ENCODE results near the gene DSC2.

DSC2 gene

DNA sequence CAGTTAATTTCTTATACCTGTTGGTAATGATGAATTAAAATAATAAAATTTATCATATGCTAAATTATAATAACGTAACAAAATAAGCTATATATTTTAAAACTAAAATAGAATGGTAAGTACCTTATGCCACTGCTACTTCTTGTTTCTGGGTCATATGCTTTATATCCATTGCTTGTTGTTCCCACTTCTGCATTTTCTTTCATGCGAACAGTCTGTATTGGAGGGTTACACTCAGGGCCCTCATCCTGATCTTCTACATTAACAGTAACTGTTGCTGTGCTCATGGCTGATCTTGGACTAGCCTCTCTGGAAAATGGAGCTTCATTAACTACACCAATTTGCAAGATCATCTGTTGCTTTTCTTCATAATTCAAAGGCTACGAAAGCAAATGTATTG is 22.2 kb downstream of the DSC2 start:
- no peak overlapping the region for H2AFZ ChIP-seq (ENCODE audit: low read depth, low read length)
- H3K36me3 ChIP-seq (ENCODE audit: insufficient read depth, low read length): peaks cover 5% of the 10 kb centered on the region
- H3K4me3 ChIP-seq (ENCODE audit: low read length): no peak overlapping the region
- H3K4me1 ChIP-seq (ENCODE audit: insufficient read depth, low read length): peaks cover 4% of the 10 kb centered on the region
- no peaks in the 10 kb centered on the region for H3K9me3 ChIP-seq (ENCODE audit: low read length)
- no peaks in the 10 kb centered on the region for H3K27me3 ChIP-seq (ENCODE audit: insufficient read depth, low read length)

DNA sequence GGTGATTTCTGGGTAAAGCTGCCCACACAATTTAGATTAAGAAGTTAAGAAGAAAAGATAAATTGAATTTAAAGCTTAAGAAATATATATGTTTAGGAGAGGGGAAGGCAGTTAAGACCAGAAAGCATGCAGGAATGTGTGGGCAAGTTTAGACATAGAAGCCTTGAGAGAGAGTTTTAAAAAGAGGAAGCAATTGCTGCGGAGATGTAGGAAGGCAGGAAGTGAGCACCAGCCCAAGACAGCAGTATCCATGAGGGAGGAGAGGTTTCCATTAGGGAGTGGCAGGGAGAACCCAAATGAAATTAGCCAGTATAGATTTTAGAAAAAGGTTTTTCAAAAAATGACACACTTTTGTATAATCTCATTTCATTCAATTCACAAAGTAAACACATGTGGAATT is 24.3 kb downstream of the DSC2 start:
- Histone ChIP-seq H3K36me3 (ENCODE audit: insufficient read depth, low read length) (peaks cover 5% of the 10 kb centered on the region), H3K4me1 (ENCODE audit: insufficient read depth, low read length) (peaks cover 4% of the 10 kb centered on the region)

DNA sequence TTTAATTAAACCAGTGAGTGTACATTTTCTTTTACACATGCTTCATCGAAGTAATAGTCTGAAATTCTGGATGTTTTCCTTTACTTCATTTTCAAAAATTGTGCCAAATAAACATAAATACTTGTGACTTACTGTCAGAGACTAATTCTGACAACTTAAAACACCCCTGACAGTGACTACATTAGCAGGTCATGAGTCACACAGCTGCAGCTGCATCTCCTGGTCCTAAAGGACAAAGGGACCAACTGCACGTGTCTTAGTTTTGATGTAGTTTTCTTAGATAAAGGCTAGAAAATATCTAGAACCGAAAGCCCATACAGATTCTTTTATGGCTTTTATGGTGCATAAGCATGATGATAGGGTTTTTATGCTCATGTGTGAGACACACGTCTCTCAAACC is 30.0 kb downstream of the DSC2 start:
- H3K4me3 ChIP-seq (ENCODE audit: low read length): no peak overlapping the region
- H3K9me3 ChIP-seq (ENCODE audit: low read length): no peaks in the 10 kb centered on the region
- no peak overlapping the region for H2AFZ ChIP-seq (ENCODE audit: low read depth, low read length)
- H3K27me3 ChIP-seq (ENCODE audit: insufficient read depth, low read length): no peaks in the 10 kb centered on the region
- H3K36me3 ChIP-seq (ENCODE audit: insufficient read depth, low read length): peaks cover 3% of the 10 kb centered on the region
- peaks cover 2% of the 10 kb centered on the region for H3K4me1 ChIP-seq (ENCODE audit: insufficient read depth, low read length)

More for the DNA sequence above, 24.3 kb downstream of the DSC2 start:
- Histone ChIP-seq H3K27me3 (ENCODE audit: insufficient read depth, low read length) (no peaks in the 10 kb centered on the region), H3K4me3 (ENCODE audit: low read length) (no peak overlapping the region), H3K9me3 (ENCODE audit: low read length) (no peaks in the 10 kb centered on the region), H2AFZ (ENCODE audit: low read depth, low read length) (no peak overlapping the region)

DNA sequence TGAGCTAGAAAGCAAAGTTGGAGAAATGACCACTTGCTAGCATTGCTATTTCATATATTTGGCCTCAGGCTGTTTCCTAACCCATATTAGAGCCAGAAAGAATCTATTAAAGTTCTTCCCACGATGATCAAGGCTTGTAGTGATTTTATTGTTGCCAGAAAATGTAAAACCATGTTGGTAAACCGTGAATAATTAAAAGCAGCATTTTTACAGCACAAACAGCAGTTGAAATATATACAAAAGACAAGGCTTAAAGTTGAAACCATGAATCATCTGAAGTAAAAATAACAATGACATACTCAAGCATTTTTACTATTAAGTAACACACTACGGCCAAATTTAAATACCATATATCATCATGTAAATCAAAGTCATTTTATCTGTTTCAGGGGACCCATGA is 32.0 kb downstream of the DSC2 start:
- no peak overlapping the region for H3K4me3 ChIP-seq (ENCODE audit: low read length)
- H3K9me3 ChIP-seq (ENCODE audit: low read length): no peaks in the 10 kb centered on the region
- no peak overlapping the region for H2AFZ ChIP-seq (ENCODE audit: low read depth, low read length)
- peaks cover 11% of the 10 kb centered on the region for H3K4me1 ChIP-seq (ENCODE audit: insufficient read depth, low read length)
- peaks cover 3% of the 10 kb centered on the region for H3K36me3 ChIP-seq (ENCODE audit: insufficient read depth, low read length)
- no peaks in the 10 kb centered on the region for H3K27me3 ChIP-seq (ENCODE audit: insufficient read depth, low read length)

DNA sequence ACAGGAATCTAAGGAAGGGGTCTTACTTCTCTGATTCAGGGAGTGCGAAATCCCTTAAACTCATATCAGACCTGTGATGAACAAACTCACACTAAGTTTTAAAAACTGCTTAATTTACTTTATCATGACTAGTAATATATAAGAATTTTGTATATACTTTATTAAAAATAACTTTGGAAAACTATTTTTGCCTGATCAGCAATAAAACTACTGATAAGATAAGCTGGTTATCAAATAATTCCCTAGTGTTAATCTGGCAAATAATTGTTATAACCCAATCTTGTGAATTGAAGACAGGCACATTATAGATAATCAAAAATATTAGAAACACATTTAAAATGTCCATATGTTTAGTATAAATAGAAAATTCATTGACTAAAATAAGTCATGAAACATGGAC is 36.0 kb downstream of the DSC2 start:
- no peak overlapping the region for H3K4me3 ChIP-seq (ENCODE audit: low read length)
- no peaks in the 10 kb centered on the region for H3K27me3 ChIP-seq (ENCODE audit: insufficient read depth, low read length)
- H3K36me3 ChIP-seq (ENCODE audit: insufficient read depth, low read length): peaks cover 3% of the 10 kb centered on the region
- H3K4me1 ChIP-seq (ENCODE audit: insufficient read depth, low read length): peaks cover 16% of the 10 kb centered on the region
- H3K9me3 ChIP-seq (ENCODE audit: low read length): no peaks in the 10 kb centered on the region
- no peak overlapping the region for H2AFZ ChIP-seq (ENCODE audit: low read depth, low read length)

DNA sequence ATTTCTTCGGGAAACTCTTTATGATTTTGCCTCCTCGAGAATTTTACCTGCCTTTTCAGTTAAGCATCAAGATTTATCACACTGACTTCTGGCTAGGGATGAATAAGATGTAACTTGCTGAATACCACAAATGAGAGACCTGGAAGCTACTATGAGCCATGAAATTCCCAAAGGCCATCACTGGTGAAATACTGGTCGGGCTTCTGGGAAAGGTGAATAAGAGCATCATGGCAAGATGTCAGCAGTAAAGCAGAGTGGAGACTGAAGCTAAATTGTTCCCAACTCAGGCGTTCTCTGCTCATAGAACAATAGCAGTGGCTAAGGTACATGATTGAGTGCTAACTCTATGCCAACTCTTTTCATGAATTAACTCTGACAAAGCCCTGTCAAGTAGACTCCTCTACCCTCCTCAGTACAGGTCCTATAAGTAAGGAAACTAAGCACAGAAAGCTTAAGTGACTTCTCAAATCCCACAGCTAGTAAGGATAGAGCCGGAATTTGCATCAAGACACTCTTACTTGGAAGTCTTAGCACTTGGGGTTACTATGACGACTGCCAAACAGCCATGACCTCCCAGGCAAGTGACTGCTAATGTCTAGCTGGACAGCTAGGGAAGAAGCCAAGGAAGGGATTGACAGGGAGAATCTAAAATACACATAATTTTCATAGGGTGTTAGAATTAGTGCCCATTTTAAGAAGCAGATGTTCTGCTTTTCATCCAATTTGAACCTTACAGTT is 37.0 kb downstream of the DSC2 start:
- Histone ChIP-seq H3K27me3 (ENCODE audit: insufficient read depth, low read length) (no peaks in the 10 kb centered on the region), H3K4me3 (ENCODE audit: low read length) (no peak overlapping the region), H2AFZ (ENCODE audit: low read depth, low read length) (no peak overlapping the region), H3K4me1 (ENCODE audit: insufficient read depth, low read length) (peaks cover 16% of the 10 kb centered on the region), H3K36me3 (ENCODE audit: insufficient read depth, low read length) (no peaks in the 10 kb centered on the region), H3K9me3 (ENCODE audit: low read length) (no peaks in the 10 kb centered on the region)

DNA sequence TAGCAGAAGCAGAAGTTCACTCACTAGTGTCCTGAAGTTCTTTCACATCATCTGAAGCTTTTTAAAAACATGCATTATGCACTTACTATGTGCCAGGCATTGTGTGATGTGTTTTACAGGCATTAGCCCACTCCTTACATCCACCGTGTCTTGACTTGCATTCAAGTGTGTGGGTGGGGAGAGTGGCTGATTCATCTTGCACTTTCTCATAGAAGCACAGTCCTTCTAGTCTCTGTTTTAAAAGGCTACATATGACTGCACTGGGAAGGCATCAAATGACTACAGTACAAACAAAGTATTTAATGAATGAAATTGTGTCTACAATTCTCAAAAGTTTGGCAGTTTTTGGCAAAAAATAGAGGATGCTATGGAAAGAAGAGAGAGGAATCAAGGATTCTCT is 38.1 kb downstream of the DSC2 start:
- Histone ChIP-seq H3K9me3 (ENCODE audit: low read length) (no peaks in the 10 kb centered on the region), H3K27me3 (ENCODE audit: insufficient read depth, low read length) (no peaks in the 10 kb centered on the region), H3K4me3 (ENCODE audit: low read length) (no peak overlapping the region), H2AFZ (ENCODE audit: low read depth, low read length) (no peak overlapping the region), H3K36me3 (ENCODE audit: insufficient read depth, low read length) (no peaks in the 10 kb centered on the region), H3K4me1 (ENCODE audit: insufficient read depth, low read length) (peaks cover 16% of the 10 kb centered on the region)

DNA sequence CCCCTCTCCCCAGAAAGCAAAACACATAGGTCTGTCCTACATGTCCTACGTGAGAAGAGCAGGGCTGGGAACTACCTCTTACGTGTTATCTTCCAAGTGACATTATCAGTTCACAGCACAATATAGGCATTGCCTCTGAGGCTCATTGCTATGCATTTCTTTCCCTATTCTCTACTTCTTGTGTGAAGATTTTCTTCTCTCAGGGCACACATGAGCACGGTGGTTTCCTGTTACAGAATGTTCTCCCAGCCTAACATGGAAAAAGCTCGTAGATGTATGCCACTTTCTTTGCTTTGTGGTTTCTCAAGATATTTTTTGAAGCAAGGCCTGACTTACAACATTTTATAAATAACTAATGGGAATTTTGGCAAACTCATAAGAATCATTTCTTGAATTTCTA is 40.3 kb downstream of the DSC2 start:
- Histone ChIP-seq H3K4me3 (ENCODE audit: low read length) (no peak overlapping the region), H3K4me1 (ENCODE audit: insufficient read depth, low read length) (peaks cover 15% of the 10 kb centered on the region), H3K27me3 (ENCODE audit: insufficient read depth, low read length) (no peaks in the 10 kb centered on the region), H3K36me3 (ENCODE audit: insufficient read depth, low read length) (no peaks in the 10 kb centered on the region), H2AFZ (ENCODE audit: low read depth, low read length) (no peak overlapping the region), H3K9me3 (ENCODE audit: low read length) (no peaks in the 10 kb centered on the region)

DNA sequence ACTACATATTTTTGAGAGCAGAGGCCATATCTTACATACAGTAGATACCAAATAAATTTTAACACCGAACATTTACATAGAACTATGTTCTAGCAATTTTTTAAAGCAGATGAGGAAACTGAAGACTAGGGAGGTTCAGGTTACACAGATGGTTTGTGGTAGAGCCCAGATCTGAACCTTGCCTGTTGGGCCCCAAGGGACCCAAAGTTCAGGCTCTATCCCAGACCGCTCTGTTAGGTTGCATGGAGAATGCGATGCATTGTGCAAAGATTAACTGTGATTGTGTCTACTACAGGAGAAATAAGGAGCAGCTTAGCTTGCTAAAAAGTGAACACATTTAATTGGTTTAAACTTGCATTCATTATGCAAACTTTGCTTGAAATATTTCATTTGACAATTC is 43.3 kb downstream of the DSC2 start:
- Histone ChIP-seq H2AFZ (ENCODE audit: low read depth, low read length) (no peak overlapping the region), H3K27me3 (ENCODE audit: insufficient read depth, low read length) (no peaks in the 10 kb centered on the region), H3K36me3 (ENCODE audit: insufficient read depth, low read length) (no peaks in the 10 kb centered on the region), H3K4me1 (ENCODE audit: insufficient read depth, low read length) (peaks cover 8% of the 10 kb centered on the region), H3K4me3 (ENCODE audit: low read length) (no peak overlapping the region), H3K9me3 (ENCODE audit: low read length) (no peaks in the 10 kb centered on the region)

DNA sequence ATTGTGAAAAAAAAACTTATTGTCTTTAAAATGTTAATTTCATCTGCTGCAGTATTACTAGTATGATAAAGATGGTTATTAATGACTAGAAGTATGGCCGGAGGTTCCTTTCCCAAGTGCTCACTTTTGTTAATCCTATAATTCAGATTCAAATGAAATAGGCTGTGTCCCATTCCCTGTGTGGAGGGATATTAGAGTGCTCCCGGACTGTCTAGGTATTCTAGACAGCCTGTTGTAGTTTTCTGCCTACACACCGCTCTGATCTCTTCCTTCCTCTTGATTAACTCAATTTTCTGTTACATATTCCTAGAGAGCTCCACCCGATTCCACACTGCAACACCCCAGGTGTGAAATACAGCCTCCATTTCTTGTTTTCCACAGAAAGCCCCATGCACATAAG is 44.3 kb downstream of the DSC2 start:
- Histone ChIP-seq H3K4me1 (ENCODE audit: insufficient read depth, low read length) (peaks cover 9% of the 10 kb centered on the region), H3K27me3 (ENCODE audit: insufficient read depth, low read length) (no peaks in the 10 kb centered on the region), H2AFZ (ENCODE audit: low read depth, low read length) (no peak overlapping the region), H3K36me3 (ENCODE audit: insufficient read depth, low read length) (no peaks in the 10 kb centered on the region), H3K4me3 (ENCODE audit: low read length) (no peak overlapping the region), H3K9me3 (ENCODE audit: low read length) (no peaks in the 10 kb centered on the region)

DNA sequence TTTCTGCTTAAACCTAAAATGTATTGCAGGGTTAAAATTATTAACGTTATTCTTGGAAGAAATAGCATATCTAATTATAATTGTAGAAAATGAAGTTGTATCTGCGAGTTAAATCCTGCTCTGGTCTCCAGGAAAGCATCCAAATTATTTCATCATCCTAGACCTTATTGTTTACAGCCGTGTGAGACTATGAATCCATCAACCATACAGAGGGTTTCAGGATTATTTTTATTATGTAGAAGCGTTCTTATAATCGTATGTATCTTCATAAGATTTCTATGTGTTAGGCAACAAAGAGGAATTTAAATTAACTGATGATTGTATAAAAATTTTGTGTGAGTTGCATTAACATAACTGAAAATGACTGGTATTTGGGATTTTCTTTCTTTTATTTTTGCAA is 45.2 kb downstream of the DSC2 start:
- no peaks in the 10 kb centered on the region for H3K27me3 ChIP-seq (ENCODE audit: insufficient read depth, low read length)
- no peak overlapping the region for H2AFZ ChIP-seq (ENCODE audit: low read depth, low read length)
- no peaks in the 10 kb centered on the region for H3K9me3 ChIP-seq (ENCODE audit: low read length)
- H3K36me3 ChIP-seq (ENCODE audit: insufficient read depth, low read length): no peaks in the 10 kb centered on the region
- H3K4me1 ChIP-seq (ENCODE audit: insufficient read depth, low read length): peaks cover 9% of the 10 kb centered on the region
- no peak overlapping the region for H3K4me3 ChIP-seq (ENCODE audit: low read length)

DNA sequence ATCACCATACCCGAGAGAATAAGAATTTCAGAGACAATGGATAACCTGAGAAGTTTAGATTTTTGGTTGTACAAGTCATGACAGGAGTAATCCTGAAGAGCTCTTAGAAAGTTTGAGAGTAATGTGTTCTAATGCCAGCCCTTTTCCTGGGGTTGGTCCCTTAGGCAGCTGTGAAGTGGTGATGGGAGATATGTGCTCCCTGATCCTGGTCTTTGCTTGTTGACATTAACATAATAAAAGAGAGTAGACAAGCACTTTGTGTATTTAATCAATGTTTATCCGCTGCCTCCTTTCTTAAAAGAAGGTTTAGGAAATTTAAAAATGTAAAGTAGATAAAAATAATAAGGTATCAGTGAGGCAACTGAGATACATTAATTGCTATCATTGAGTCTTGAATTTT is 45.9 kb downstream of the DSC2 start:
- no peaks in the 10 kb centered on the region for H3K9me3 ChIP-seq (ENCODE audit: low read length)
- no peak overlapping the region for H3K4me3 ChIP-seq (ENCODE audit: low read length)
- H3K36me3 ChIP-seq (ENCODE audit: insufficient read depth, low read length): no peaks in the 10 kb centered on the region
- peaks cover 9% of the 10 kb centered on the region for H3K4me1 ChIP-seq (ENCODE audit: insufficient read depth, low read length)
- no peak overlapping the region for H2AFZ ChIP-seq (ENCODE audit: low read depth, low read length)
- H3K27me3 ChIP-seq (ENCODE audit: insufficient read depth, low read length): no peaks in the 10 kb centered on the region

DNA sequence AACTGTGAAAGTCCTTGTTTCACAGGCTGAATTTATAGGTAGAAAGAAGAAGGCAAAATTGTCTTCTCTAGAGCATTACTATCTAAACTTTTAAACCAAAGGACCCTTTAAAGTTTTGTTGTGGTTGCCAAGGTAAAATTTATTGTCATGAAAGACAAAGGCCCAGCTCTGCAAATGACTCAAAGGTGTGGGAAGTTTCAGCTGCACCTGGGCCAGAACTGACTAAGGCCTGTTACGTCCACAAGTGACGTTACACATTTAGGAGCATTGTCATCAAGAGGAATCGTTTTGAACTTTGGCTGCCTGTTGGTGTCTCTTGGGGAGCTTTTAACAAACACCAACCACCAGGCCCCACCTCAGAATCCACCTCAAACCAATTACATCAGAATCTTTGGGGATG is 51.6 kb downstream of the DSC2 start:
- H3K4me3 ChIP-seq (ENCODE audit: low read length): no peak overlapping the region
- H3K36me3 ChIP-seq (ENCODE audit: insufficient read depth, low read length): no peaks in the 10 kb centered on the region
- H3K9me3 ChIP-seq (ENCODE audit: low read length): peaks cover 2% of the 10 kb centered on the region
- peaks cover 10% of the 10 kb centered on the region for H3K27me3 ChIP-seq (ENCODE audit: insufficient read depth, low read length)
- peaks cover 6% of the 10 kb centered on the region for H3K4me1 ChIP-seq (ENCODE audit: insufficient read depth, low read length)
- no peak overlapping the region for H2AFZ ChIP-seq (ENCODE audit: low read depth, low read length)

DNA sequence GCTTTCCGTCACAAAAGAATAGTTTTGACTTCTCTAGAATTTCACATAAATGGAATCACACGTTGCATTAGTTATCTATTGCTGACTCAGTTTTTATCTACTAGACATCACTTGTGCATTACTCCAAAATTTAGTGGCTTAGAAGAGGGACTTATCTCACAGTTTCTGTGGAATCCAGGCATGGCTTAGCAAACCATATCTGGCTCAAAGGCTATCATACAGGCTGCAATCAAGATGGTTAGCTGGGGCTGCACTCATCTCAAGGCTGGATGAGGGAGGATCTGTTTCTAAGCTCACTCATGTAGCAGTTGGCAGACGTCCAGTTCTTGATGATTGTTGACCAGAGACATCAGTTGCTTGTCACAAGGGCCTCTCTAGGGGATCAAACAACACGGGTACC is 53.0 kb downstream of the DSC2 start:
- Histone ChIP-seq H3K4me3 (ENCODE audit: low read length) (no peak overlapping the region), H3K9me3 (ENCODE audit: low read length) (peaks cover 4% of the 10 kb centered on the region), H3K4me1 (ENCODE audit: insufficient read depth, low read length) (peaks cover 4% of the 10 kb centered on the region), H2AFZ (ENCODE audit: low read depth, low read length) (no peak overlapping the region), H3K27me3 (ENCODE audit: insufficient read depth, low read length) (peaks cover 14% of the 10 kb centered on the region), H3K36me3 (ENCODE audit: insufficient read depth, low read length) (no peaks in the 10 kb centered on the region)

Measured in neuron (in vitro differentiated cells).